Measurements from ENCODE around the gene WASHC4.
A peak's percentile ranks its signal among the peaks of the same experiment; 100 is the strongest.

The WASHC4 gene

DNA sequence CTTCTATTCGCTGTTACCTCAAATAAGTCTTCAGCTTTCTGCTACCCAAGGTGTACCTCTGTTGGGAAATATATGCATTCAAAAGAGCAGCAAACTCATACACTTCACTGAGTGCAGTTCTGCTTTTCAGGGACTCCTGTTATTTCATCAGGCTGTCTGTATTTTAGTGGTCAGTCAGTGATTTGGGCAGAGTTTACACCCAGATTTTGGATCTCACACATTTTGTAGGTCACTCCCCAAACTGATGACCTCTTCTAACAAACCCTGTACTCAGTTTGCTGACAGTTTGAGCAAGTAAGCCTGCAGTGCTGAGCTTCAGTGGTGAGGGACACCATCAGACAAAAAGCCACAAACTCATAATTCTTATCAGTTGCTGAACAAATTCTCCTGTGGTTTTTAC is 8.2 kb upstream of the WASHC4 start:
- DNase-seq (ENCODE audit: insufficient read length) (no peak), FAIRE-seq (no peak)
- TF ChIP-seq POLR2A (IDR thresholded peaks at IDR 0.05; ENCODE audit: low read depth, low read length) = no peak
- TF ChIP-seq TAF1 (IDR thresholded peaks at IDR 0.05; ENCODE audit: borderline replicate concordance, low read depth, low read length) = no peak
- no peak for TF ChIP-seq POLR2AphosphoS5 (IDR thresholded peaks at IDR 0.05; ENCODE audit: low read depth, low read length)

- FAIRE-seq (no peak), DNase-seq (ENCODE audit: insufficient read length) (no peak)
- no peak for TF ChIP-seq POLR2AphosphoS5 (IDR thresholded peaks at IDR 0.05; ENCODE audit: low read depth, low read length)
- TF ChIP-seq TAF1 (IDR thresholded peaks at IDR 0.05; ENCODE audit: borderline replicate concordance, low read depth, low read length) = no peak
- TF ChIP-seq POLR2A (IDR thresholded peaks at IDR 0.05; ENCODE audit: low read depth, low read length) = no peak
Observed at GRCh38 chr12:105100207-105100985, 7.1 kb upstream of the WASHC4 start.

DNA sequence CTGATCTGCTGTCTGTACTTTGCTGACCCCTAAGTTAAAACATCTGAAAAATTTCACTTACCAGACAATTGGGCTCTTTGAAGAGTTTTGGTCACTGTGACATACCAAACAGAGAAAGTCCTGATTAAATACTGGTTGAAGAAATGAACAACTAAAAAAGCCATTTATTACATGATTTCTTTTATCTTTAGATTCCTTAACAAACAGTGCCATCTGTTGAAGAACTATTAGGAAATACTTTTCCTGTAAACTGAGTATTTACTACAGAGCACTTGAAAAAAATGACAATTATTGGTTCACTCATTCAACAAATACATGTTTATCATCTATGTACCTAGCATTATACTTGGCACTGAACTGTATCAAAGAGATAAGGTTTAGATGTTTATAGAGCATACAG is 6.5 kb upstream of the WASHC4 start:
- TF ChIP-seq POLR2AphosphoS5 (IDR thresholded peaks at IDR 0.05; ENCODE audit: low read depth, low read length) = no peak
- TF ChIP-seq TAF1 (IDR thresholded peaks at IDR 0.05; ENCODE audit: borderline replicate concordance, low read depth, low read length) = no peak
- DNase-seq (ENCODE audit: insufficient read length) (no peak), FAIRE-seq (no peak)

- no peak for TF ChIP-seq POLR2AphosphoS5 (IDR thresholded peaks at IDR 0.05; ENCODE audit: low read depth, low read length)
- no peak for TF ChIP-seq TAF1 (IDR thresholded peaks at IDR 0.05; ENCODE audit: borderline replicate concordance, low read depth, low read length)
- TF ChIP-seq POLR2A (IDR thresholded peaks at IDR 0.05; ENCODE audit: low read depth, low read length) = no peak
- DNase-seq (ENCODE audit: insufficient read length) (no peak), FAIRE-seq (no peak)
Observed at GRCh38 chr12:105102673-105103072, 4.9 kb upstream of the WASHC4 start.

GRCh38 chr12:105104762-105105161 is 2.8 kb upstream of the WASHC4 start:
- DNase-seq (ENCODE audit: insufficient read length) (no peak), FAIRE-seq (no peak)
- TF ChIP-seq POLR2AphosphoS5 (IDR thresholded peaks at IDR 0.05; ENCODE audit: low read depth, low read length) = no peak
- no peak for TF ChIP-seq POLR2A (IDR thresholded peaks at IDR 0.05; ENCODE audit: low read depth, low read length)
- no peak for TF ChIP-seq TAF1 (IDR thresholded peaks at IDR 0.05; ENCODE audit: borderline replicate concordance, low read depth, low read length)

DNA sequence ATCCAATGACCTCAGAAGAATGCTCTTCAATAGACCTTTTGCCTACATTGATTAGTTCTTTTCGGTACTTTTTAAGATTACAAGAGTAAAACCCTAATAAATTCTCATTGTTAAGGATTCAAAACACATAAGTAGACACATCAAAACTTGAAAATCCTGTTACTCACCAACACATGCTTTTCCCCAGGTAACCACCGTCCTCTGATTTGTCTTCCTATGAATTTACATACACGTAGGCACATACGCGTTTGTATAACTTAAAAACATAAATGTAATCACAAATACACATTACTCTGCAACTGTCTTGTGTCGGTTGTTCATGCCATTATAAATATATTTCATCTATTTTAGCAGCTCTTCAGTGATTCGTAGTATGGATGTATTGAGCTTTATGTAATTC is 910 bp upstream of the WASHC4 start:
- DNase-seq (ENCODE audit: insufficient read length) (no peak), FAIRE-seq (no peak)
- TF ChIP-seq POLR2AphosphoS5 (IDR thresholded peaks at IDR 0.05; ENCODE audit: low read depth, low read length) = no peak
- TF ChIP-seq POLR2A (IDR thresholded peaks at IDR 0.05; ENCODE audit: low read depth, low read length) = no peak
- TF ChIP-seq TAF1 (IDR thresholded peaks at IDR 0.05; ENCODE audit: borderline replicate concordance, low read depth, low read length) = no peak

DNA sequence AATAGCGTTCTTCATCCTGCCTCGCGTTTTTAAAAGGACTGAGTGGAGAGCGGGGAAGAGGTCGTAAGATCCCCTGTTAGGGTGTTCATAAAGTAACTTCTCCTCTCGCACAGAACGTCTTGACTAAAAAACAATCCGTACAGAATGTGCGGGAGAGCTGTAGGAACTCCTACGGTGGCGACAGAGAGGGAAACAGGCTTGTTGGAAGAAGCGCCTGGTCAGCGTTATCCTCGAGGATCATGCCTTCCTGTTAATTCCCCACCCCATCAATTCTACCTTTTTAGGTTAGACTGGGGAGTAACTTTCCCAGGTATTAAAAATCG is 399 bp upstream of the WASHC4 start:
- no peak for DNase-seq (ENCODE audit: insufficient read length)
- no peak for TF ChIP-seq POLR2A (IDR thresholded peaks at IDR 0.05; ENCODE audit: low read depth, low read length)
- TF ChIP-seq POLR2AphosphoS5 (IDR thresholded peaks at IDR 0.05; ENCODE audit: low read depth, low read length) = no peak
- no peak for TF ChIP-seq TAF1 (IDR thresholded peaks at IDR 0.05; ENCODE audit: borderline replicate concordance, low read depth, low read length)
- no peak for FAIRE-seq

DNA sequence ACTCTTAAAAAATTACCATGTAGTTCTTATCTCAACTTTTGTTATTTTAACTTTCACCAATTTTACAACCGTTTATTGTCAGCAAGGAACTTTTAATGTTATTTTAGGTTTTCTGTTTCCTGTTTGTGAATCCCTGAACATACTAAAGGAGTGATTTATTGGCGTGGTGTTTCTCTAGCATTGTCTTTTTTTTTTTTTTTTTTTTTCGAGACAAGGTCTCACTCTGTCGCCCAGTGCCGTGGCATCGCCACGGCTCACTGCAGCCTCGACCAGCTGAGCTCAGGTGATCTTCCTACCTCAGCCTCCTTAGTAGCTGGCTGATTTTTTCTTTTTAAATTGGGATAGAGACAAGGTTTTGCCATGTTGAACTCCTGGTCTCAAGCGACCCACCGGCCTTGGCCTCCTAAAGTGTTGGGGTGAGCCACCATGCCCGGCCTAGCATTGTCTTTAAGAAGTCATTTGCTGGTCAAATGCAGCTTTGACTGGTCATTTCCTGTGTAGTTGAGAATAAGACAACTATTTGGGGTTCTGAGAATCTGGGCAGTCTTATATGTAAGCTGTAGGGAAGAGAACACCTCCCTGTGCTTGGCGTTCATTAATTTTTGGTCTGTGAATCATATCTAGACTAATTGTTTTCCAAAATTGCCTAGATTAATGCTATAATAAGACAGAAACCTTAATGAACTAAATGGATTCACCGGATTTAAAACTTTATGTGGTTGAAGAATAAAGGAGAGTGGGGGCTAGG is 2.1 kb downstream of the WASHC4 start:
- no peak for DNase-seq (ENCODE audit: insufficient read length)
- TF ChIP-seq TAF1 (IDR thresholded peaks at IDR 0.05; ENCODE audit: borderline replicate concordance, low read depth, low read length) (no peak), POLR2AphosphoS5 (IDR thresholded peaks at IDR 0.05; ENCODE audit: low read depth, low read length) (peak; percentile 69), POLR2A (IDR thresholded peaks at IDR 0.05; ENCODE audit: low read depth, low read length) (peak; percentile 62)
- FAIRE-seq = peak; percentile 93

- no peak for FAIRE-seq
- TF ChIP-seq TAF1 (IDR thresholded peaks at IDR 0.05; ENCODE audit: borderline replicate concordance, low read depth, low read length) (no peak), POLR2AphosphoS5 (IDR thresholded peaks at IDR 0.05; ENCODE audit: low read depth, low read length) (no peak), POLR2A (IDR thresholded peaks at IDR 0.05; ENCODE audit: low read depth, low read length) (no peak)
- DNase-seq (ENCODE audit: insufficient read length) = no peak
Observed at GRCh38 chr12:105110851-105111250, 3.3 kb downstream of the WASHC4 start.

GRCh38 chr12:105113094-105113493 is 5.6 kb downstream of the WASHC4 start:
- no peak for FAIRE-seq

DNA sequence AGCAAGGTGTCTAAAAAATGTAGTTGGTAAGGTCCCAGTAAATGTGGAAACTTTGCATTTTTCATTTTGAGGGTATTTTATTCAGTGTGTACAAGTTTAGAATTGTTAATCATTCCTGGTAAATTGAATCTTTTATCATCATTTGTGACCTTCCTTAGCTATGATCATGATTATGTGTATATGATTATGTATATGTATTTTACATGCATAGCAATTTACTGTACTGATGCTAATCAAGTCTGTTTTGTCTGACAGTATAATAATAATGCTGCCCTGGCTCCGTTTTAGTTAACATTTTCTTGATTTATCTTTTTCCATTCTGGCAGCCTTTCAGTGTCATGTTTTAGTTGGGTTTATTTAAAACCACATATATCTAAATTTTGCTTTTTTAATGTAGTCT is 9.4 kb downstream of the WASHC4 start:
- no peak for TF ChIP-seq POLR2AphosphoS5 (IDR thresholded peaks at IDR 0.05; ENCODE audit: low read depth, low read length)
- TF ChIP-seq POLR2A (IDR thresholded peaks at IDR 0.05; ENCODE audit: low read depth, low read length) = no peak
- TF ChIP-seq TAF1 (IDR thresholded peaks at IDR 0.05; ENCODE audit: borderline replicate concordance, low read depth, low read length) = no peak
- DNase-seq (ENCODE audit: insufficient read length) (no peak), FAIRE-seq (no peak)

More at GRCh38 chr12:105113094-105113493, 5.6 kb downstream of the WASHC4 start:
- no peak for DNase-seq (ENCODE audit: insufficient read length)
- no peak for TF ChIP-seq POLR2A (IDR thresholded peaks at IDR 0.05; ENCODE audit: low read depth, low read length)
- TF ChIP-seq POLR2AphosphoS5 (IDR thresholded peaks at IDR 0.05; ENCODE audit: low read depth, low read length) = no peak
- TF ChIP-seq TAF1 (IDR thresholded peaks at IDR 0.05; ENCODE audit: borderline replicate concordance, low read depth, low read length) = no peak

GRCh38 chr12:105120551-105120950 is 13.0 kb downstream of the WASHC4 start:
- no peak for TF ChIP-seq POLR2A (IDR thresholded peaks at IDR 0.05; ENCODE audit: low read depth, low read length)
- no peak for TF ChIP-seq POLR2AphosphoS5 (IDR thresholded peaks at IDR 0.05; ENCODE audit: low read depth, low read length)
- no peak for TF ChIP-seq TAF1 (IDR thresholded peaks at IDR 0.05; ENCODE audit: borderline replicate concordance, low read depth, low read length)
- no peak for DNase-seq (ENCODE audit: insufficient read length)
- no peak for FAIRE-seq
